PFSK-1 (cell line): ENCODE measurements around the gene NR1D2.

Experiments
- FOXP2 ChIP-seq: optimal IDR thresholded peaks from 2 replicates; pipeline ENCODE3; 2011; ENCODE audit warnings: borderline replicate concordance, control low read depth, inconsistent platforms; ENCODE audit not compliant: insufficient read depth; ENCODE audit errors: extremely low read length, extremely low read depth
- POLR2AphosphoS5 ChIP-seq: IDR thresholded peaks from 2 replicates; pipeline ENCODE4 v1.6.1; 2012; ENCODE audit warnings: low read depth, mild to moderate bottlenecking, control low read depth, low read length, moderate library complexity
- SIN3A ChIP-seq: IDR thresholded peaks from 2 replicates; pipeline ENCODE4 v1.6.1; 2012; ENCODE audit warnings: mild to moderate bottlenecking, low read length, moderate library complexity, borderline replicate concordance; ENCODE audit not compliant: insufficient read depth
- TAF1 ChIP-seq: IDR thresholded peaks from 2 replicates; pipeline ENCODE4 v1.6.1; 2012; ENCODE audit warnings: low read length, control low read depth, borderline replicate concordance; ENCODE audit not compliant: insufficient read depth
- TF ChIP-seq, protein P1 (sequence below), 2 experiments: IDR thresholded peaks; 2 replicates each; pipeline versions ENCODE4 v1.6.1 to v1.8.0; 2011 to 2012; ENCODE audit warnings: low read depth in 2 of 2, low read length in 2 of 2, control low read depth in 1 of 2, inconsistent platforms in 1 of 2, mild to moderate bottlenecking in 1 of 2, moderate library complexity in 1 of 2; ENCODE audit not compliant: insufficient read depth in 1 of 2

Gene NR1D2

DNA sequence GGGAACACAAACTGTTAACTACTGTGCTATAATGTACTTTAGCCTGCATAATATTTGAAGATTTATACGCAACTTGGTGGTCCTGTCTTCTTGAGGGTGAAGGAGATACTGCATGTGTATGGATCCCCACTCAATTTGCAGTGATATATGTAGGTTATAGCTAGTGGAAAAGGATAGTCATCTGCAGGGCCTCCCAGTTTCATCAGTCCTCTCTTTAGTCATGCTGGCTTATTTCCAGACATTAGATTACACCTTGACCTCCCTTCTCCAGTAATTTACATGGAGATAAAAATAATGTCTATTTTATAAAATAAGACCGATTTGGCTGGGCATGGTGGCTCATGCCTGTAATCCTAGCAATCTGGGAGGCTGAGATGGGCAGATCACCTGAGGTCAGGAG is 3.7 kb downstream of the NR1D2 start:
- TF ChIP-seq POLR2AphosphoS5 (no peak), TAF1 (no peak), FOXP2 (no peak), SIN3A (no peak)
- TF ChIP-seq, protein P1, sequence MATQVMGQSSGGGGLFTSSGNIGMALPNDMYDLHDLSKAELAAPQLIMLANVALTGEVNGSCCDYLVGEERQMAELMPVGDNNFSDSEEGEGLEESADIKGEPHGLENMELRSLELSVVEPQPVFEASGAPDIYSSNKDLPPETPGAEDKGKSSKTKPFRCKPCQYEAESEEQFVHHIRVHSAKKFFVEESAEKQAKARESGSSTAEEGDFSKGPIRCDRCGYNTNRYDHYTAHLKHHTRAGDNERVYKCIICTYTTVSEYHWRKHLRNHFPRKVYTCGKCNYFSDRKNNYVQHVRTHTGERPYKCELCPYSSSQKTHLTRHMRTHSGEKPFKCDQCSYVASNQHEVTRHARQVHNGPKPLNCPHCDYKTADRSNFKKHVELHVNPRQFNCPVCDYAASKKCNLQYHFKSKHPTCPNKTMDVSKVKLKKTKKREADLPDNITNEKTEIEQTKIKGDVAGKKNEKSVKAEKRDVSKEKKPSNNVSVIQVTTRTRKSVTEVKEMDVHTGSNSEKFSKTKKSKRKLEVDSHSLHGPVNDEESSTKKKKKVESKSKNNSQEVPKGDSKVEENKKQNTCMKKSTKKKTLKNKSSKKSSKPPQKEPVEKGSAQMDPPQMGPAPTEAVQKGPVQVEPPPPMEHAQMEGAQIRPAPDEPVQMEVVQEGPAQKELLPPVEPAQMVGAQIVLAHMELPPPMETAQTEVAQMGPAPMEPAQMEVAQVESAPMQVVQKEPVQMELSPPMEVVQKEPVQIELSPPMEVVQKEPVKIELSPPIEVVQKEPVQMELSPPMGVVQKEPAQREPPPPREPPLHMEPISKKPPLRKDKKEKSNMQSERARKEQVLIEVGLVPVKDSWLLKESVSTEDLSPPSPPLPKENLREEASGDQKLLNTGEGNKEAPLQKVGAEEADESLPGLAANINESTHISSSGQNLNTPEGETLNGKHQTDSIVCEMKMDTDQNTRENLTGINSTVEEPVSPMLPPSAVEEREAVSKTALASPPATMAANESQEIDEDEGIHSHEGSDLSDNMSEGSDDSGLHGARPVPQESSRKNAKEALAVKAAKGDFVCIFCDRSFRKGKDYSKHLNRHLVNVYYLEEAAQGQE (IDR thresholded peaks at IDR 0.05; ENCODE audit: insufficient read depth in 1 of 2, low read depth in 2 of 2, low read length in 2 of 2): no peak

DNA sequence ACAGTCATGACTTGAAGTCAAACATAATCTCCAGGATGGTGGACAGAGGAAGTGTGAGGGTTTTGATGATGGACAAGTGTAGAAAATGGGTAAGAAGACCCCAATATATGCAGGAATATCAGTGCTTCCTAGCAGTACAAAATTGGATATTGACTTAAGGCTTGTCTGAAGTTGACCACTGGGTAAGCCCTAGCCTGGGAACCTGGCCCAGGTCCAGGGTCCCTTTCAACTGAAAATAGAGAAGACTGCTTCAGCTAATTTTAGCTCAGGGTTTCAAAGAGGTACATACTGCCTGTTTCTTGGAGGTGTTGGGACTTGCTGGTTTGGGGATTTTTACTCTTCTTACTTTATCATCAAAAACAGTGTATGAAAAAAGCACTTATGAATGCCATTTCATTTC is 4.7 kb downstream of the NR1D2 start:
- TF ChIP-seq POLR2AphosphoS5: no peak
- TF ChIP-seq TAF1: no peak
- TF ChIP-seq FOXP2: no peak
- TF ChIP-seq SIN3A: no peak
- TF ChIP-seq, protein P1 (IDR thresholded peaks at IDR 0.05; ENCODE audit: insufficient read depth in 1 of 2, low read depth in 2 of 2, low read length in 2 of 2): no peak

DNA sequence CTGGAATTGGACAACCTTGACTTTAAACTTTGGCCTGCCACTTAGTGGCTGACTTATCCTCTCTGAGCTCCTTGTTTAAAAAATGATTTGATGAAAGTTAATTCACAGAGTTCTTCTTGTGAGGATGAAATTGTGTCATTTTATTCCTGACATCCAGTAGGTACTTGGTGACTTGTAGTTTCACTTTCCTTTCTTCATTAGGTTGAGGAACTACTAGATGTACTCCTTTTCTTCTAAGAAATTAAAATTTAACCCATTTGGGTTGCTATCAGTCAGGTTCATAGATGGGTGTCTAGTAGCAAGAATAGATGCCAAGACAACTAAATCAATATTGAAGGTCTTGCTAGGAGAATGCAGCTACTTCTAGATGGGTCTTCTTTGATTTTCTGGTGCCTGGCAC is 5.2 kb downstream of the NR1D2 start:
- no peak for TF ChIP-seq TAF1
- TF ChIP-seq SIN3A: no peak
- TF ChIP-seq POLR2AphosphoS5: no peak
- no peak for TF ChIP-seq FOXP2
- TF ChIP-seq, protein P1 (IDR thresholded peaks at IDR 0.05; ENCODE audit: insufficient read depth in 1 of 2, low read depth in 2 of 2, low read length in 2 of 2): no peak

- TF ChIP-seq POLR2AphosphoS5: no peak
- TF ChIP-seq TAF1: no peak
- TF ChIP-seq, protein P1 (IDR thresholded peaks at IDR 0.05; ENCODE audit: insufficient read depth in 1 of 2, low read depth in 2 of 2, low read length in 2 of 2): no peak
- no peak for TF ChIP-seq FOXP2
- TF ChIP-seq SIN3A: no peak
These were observed 7.6 kb downstream of the NR1D2 start for GRCh38 chr3:23952646-23953045.

DNA sequence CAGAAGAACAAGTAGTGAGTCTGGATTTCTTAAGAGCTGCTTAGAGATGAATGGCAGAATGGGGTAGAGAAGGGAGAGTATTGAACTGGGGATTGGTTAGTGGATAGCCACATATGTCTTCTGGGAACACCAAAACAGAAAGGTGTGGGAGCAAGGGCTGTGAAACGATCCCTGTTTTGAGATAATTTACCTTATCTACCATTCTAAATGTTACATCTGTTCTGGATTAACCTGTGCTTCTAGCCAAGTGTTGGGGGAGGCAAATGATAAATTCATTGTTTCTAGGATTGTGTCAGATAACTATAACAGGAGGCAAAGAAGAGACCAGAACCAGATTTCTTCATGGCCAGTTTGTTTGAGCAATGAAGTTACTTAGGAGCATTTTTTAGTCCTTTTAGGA is 8.4 kb downstream of the NR1D2 start:
- TF ChIP-seq TAF1 (no peak), FOXP2 (no peak), POLR2AphosphoS5 (no peak), SIN3A (no peak)
- TF ChIP-seq, protein P1 (IDR thresholded peaks at IDR 0.05; ENCODE audit: insufficient read depth in 1 of 2, low read depth in 2 of 2, low read length in 2 of 2): no peak
